Measurements from ENCODE around the gene FHIT. TPM values are rescaled to one million over a fixed set of nuclear protein-coding genes. Genes with fewer than 3 reads are reported as not detected.
A peak's percentile ranks its signal among the peaks of the same experiment; 100 is the strongest.

The FHIT gene
- total RNA-seq, 1 donor from 2014 or later = 5.7 TPM

- H3K9ac ChIP-seq = no peak overlapping the region
- Mint-ChIP-seq H3K9me3 (no peaks in the 10 kb centered on the region), H3K27ac (no peak overlapping the region)
These were observed 1228.1 kb downstream of the FHIT start for GRCh38 chr3:60023189-60023588.

GRCh38 chr3:60017631-60018030 is 1233.6 kb downstream of the FHIT start:
- Mint-ChIP-seq H3K27me3 (ENCODE audit: insufficient read depth, low read depth) (peaks cover 3% of the 10 kb centered on the region), H3K9me3 (no peaks in the 10 kb centered on the region)
- no peaks in the 10 kb centered on the region for H3K27me3 ChIP-seq

More at GRCh38 chr3:60023189-60023588, 1228.1 kb downstream of the FHIT start:
- Histone ChIP-seq H3K4me1 (peaks cover 5% of the 10 kb centered on the region), H3K27ac (no peak overlapping the region), H3K4me2 (no peak overlapping the region), H3K36me3 (no peaks in the 10 kb centered on the region), H3K27me3 (no peaks in the 10 kb centered on the region), H2AFZ (replicated peaks) (no peak overlapping the region), H4K20me1 (ENCODE audit: low read depth) (no peaks in the 10 kb centered on the region), H3K4me3 (no peak overlapping the region), H3K9me3 (ENCODE audit: low read depth) (no peaks in the 10 kb centered on the region), H3K79me2 (ENCODE audit: low read depth) (no peaks in the 10 kb centered on the region), H3F3A (ENCODE audit: low read depth) (no peaks in the 10 kb centered on the region)
- TF ChIP-seq EZH2 (IDR thresholded peaks at IDR 0.05) (no peak), CTCF (IDR thresholded peaks at IDR 0.05) (no peak), EZH2phosphoT487 (IDR thresholded peaks at IDR 0.05) (no peak)
- Mint-ChIP-seq H3K4me3 (no peak overlapping the region), H3K27me3 (ENCODE audit: insufficient read depth, low read depth) (peaks cover 3% of the 10 kb centered on the region), H3K4me1 (no peaks in the 10 kb centered on the region), H3K36me3 (no peaks in the 10 kb centered on the region)
- DNase-seq (ENCODE audit: low spot score) = no peak

GRCh38 chr3:60015032-60015705 is 1236.1 kb downstream of the FHIT start:
- H3K36me3 Mint-ChIP-seq = no peaks in the 10 kb centered on the region
- no peak overlapping the region for H2AFZ ChIP-seq (replicated peaks)
- peaks cover 3% of the 10 kb centered on the region for H3K27me3 Mint-ChIP-seq (ENCODE audit: insufficient read depth, low read depth)
- no peaks in the 10 kb centered on the region for H4K20me1 ChIP-seq (ENCODE audit: low read depth)
- H3K27ac Mint-ChIP-seq = peak overlapping the region; percentile 85
- H3K4me2 ChIP-seq = no peak overlapping the region
- no peak overlapping the region for H3K4me3 ChIP-seq
- H3F3A ChIP-seq (ENCODE audit: low read depth) = no peaks in the 10 kb centered on the region
- peaks cover 6% of the 10 kb centered on the region for H3K4me1 ChIP-seq
- H3K36me3 ChIP-seq = no peaks in the 10 kb centered on the region
- H3K79me2 ChIP-seq (ENCODE audit: low read depth) = no peaks in the 10 kb centered on the region
- no peaks in the 10 kb centered on the region for H3K9me3 Mint-ChIP-seq
- no peak for DNase-seq (ENCODE audit: low spot score)
- no peak overlapping the region for H3K27ac ChIP-seq
- H3K4me3 Mint-ChIP-seq = no peak overlapping the region
- no peak for TF ChIP-seq EZH2 (IDR thresholded peaks at IDR 0.05)
- TF ChIP-seq CTCF (IDR thresholded peaks at IDR 0.05) = no peak
- no peak for TF ChIP-seq EZH2phosphoT487 (IDR thresholded peaks at IDR 0.05)
- no peaks in the 10 kb centered on the region for H3K27me3 ChIP-seq
- peaks cover 12% of the 10 kb centered on the region for H3K4me1 Mint-ChIP-seq
- no peak overlapping the region for H3K9ac ChIP-seq
- H3K9me3 ChIP-seq (ENCODE audit: low read depth) = no peaks in the 10 kb centered on the region

More at GRCh38 chr3:60017631-60018030, 1233.6 kb downstream of the FHIT start:
- Histone ChIP-seq H3K4me3 (no peak overlapping the region), H3K27ac (no peak overlapping the region), H3K4me1 (no peaks in the 10 kb centered on the region), H3K9ac (no peak overlapping the region), H3K4me2 (no peak overlapping the region), H3F3A (ENCODE audit: low read depth) (no peaks in the 10 kb centered on the region), H4K20me1 (ENCODE audit: low read depth) (no peaks in the 10 kb centered on the region), H3K79me2 (ENCODE audit: low read depth) (no peaks in the 10 kb centered on the region), H2AFZ (replicated peaks) (no peak overlapping the region), H3K36me3 (no peaks in the 10 kb centered on the region), H3K9me3 (ENCODE audit: low read depth) (no peaks in the 10 kb centered on the region)
- H3K4me1 Mint-ChIP-seq = peaks cover 7% of the 10 kb centered on the region
- no peaks in the 10 kb centered on the region for H3K36me3 Mint-ChIP-seq
- no peak for TF ChIP-seq EZH2 (IDR thresholded peaks at IDR 0.05)
- no peak for TF ChIP-seq EZH2phosphoT487 (IDR thresholded peaks at IDR 0.05)
- no peak for TF ChIP-seq CTCF (IDR thresholded peaks at IDR 0.05)
- H3K27ac Mint-ChIP-seq = no peak overlapping the region
- no peak overlapping the region for H3K4me3 Mint-ChIP-seq
- no peak for DNase-seq (ENCODE audit: low spot score)

All from neural progenitor cell (in vitro differentiated cells).